HG02763 (cell line): ENCODE measurements around the gene PKP3.

Experiments
- ATAC-seq: cut with Tn5 transposase; IDR thresholded peaks from one replicate; pipeline ENCODE4 v1.9.1; 2021; ENCODE audit warnings: mild to moderate bottlenecking, moderate library complexity; ENCODE audit not compliant: unreplicated experiment

PKP3 gene

DNA sequence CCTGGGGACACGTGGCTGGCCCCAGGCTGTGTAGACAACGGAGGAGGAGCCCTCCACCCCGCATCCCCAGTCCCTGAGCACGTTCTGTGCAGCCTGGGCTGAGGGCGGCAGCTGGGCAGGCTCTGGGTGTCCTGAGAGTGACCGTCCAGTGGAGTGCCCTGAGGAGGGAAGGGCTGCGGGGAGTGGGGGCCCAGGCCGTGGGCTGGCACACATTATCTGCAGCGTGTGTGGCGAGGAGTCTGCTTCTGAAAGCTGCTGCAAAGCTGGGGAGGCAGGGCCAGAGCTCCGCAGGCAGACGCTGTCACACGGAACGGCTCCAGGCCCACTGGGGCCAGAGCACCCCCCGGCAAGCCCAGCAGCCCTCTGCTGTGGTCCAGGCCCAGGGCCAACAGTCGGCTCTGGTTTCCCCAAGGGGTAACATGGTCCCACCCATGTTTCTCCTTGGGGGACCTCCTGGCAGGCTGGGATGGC, 48.6 kb downstream of the PKP3 start:
- no peak for ATAC-seq

GRCh38 chr11:443542-444199, 49.7 kb downstream of the PKP3 start:
- ATAC-seq = no peak

- ATAC-seq = no peak
Measured at GRCh38 chr11:444396-445144, 50.6 kb downstream of the PKP3 start.

GRCh38 chr11:445765-446588, 52.0 kb downstream of the PKP3 start:
- no peak for ATAC-seq

DNA sequence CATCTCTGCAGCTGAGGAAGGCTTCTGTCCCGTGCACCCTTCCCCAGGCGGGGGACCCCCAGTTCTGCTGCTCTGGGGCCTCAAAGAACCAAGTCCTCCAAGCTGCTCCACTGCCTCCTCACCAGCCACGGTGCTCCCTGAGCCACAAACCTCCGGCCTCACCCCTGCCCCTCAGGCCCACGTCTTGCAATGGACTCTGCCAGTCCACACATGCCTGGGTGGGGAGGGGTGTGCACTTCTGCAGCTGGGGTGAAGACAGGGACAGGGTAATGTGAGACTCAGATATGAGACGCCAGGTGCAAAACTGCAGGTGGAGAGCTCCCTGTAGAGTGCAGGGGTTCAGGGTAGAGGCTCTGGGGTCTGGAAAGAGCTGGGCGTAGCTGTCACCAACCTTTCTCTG, 52.9 kb downstream of the PKP3 start:
- ATAC-seq = no peak

DNA sequence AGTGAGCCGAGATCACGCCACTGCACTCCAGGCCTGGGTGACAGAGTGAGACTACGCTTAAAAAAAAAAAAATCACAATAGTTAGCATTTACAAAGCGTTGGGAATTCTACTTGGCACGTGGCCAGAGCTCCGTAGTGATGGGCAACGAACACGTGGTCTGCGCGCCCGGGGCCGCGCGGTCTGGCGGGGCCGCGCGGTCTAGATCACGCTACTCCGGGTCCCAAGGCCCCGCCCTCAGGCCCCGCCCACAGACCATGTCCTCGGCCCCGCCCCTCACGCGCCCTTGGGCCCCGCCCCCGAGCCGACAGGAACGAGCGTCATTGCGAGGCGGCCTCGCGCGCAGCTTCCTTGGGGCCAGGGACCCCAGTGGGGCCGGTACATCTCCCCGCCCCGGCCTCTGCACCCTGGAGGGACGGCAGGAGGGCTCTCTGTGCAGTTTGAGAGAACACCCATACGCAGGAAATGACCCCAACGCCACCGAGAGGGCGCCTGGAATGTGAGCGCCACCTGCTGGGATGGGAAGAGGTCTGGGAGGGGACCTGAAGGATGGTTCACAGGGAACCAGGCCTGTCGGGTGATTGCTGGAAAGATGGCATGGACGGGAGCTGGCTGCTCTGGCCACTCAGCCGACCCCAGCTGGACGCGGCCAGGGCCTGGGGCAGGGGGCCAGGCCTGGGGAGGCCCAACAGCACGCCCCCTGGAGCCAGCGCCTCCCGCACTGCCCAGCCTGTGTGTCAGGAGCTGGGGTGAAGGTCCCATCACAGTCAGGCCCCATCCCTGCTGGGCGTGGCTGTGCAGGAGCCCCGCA, 54.1 kb downstream of the PKP3 start:
- peak; percentile 55 for ATAC-seq

DNA sequence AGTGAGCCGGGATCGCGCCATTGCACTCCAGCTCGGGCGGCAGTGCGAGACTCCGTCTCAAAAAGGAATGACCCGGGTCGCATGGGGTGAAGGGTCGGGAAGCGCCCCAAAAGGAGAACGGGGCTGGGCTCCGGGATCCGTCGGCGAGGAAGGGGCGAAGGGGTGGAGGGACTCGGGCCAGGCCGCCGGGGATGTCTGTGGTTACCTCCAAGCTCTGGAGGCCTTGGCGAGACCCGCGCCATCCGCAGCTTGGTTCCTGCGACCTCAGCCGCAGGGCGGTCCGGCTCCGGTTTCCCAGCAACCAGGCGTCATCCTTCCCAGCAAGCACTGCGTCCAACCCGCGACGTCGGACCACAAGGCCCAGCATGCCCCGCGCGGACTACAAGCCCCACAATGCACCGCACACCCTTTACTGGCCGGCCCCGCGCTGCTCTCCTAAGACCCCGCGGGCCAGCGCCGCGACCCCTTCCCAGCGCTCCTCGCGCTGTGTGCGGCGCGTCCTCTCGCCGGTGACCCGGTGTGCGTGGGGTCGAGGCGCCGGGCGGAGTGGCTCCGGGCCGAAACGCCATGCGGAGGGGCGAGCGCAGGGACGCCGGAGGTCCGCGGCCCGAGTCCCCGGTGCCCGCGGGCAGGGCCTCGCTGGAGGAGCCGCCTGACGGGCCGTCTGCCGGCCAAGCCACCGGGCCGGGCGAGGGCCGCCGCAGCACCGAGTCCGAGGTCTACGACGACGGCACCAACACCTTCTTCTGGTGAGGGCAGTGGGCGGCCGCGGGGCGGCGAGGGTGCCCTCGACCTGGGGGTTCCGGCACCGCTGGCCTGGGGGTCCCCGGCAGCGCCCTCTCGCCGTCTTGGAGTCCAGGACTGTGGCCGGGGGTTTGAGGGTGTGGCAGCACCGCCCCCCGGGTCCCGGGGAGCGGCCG, 56.1 kb downstream of the PKP3 start, which contains the start of gene PTDSS2:
TSS of gene PTDSS2 (plus strand) at position 391 of the 920 bp plus-strand sequence. CDS start at position 568, 177 bp downstream.
- peak; percentile 77 for ATAC-seq

DNA sequence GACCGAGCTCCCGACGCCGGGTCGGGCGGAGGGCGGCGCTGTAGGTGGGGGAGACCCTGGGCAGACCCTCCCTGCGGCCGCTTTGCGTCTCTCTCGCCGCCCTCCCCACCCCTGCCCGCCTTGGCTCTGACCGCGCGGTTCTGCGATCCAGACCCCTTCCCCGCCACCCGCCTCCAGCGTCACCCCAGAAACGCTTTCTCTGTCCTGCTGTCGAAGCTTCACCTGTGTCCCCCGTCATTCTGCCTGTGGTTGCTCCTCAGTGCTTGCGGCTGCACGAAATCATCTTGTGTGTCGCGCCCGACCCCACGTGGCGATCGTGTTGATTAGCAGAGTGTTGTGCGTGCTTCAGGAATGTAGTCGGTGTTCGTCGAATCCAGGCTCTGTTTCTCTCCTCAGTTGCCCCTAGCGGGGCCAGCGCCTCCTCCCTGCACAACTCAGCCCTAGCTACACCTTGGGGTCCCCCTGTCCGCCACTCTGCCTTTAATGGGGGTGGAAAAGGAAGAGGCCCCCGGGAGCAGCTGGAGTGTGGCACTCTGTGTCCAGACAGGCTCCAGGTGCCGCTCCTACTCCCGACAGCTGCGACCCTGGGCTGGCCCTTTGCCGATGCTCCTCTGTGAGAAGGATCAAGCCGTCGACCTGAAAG, 56.9 kb downstream of the PKP3 start:
- ATAC-seq = peak; percentile 1

GRCh38 chr11:451738-452137, 57.7 kb downstream of the PKP3 start:
- ATAC-seq = no peak

DNA sequence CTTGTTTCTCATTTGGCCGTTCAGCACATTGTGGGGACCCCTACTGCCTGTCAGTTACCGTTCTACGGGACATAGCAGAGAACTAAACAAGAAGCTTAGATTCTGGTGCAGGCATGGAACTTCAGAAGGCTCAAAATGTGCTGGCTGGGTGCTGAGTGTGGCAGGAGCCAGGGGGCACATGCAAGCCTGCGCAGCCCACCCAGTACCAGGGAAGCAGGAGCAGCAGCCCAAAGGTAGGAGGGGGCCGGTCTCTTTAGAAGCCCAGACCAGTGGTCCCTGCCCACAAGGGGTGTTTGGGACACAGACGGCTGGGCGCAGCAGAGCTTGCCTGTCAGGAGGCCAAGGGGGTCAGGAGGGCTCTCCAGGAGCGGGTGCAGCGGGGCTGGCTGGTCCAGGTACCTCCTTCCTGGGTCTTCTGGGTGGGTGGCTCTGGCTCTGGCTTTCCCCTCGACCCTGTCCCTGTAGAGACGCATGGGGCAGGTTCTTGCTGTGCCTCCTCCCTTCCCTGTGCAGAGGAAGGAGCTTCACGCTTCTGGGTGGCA, 58.3 kb downstream of the PKP3 start:
- no peak for ATAC-seq

DNA sequence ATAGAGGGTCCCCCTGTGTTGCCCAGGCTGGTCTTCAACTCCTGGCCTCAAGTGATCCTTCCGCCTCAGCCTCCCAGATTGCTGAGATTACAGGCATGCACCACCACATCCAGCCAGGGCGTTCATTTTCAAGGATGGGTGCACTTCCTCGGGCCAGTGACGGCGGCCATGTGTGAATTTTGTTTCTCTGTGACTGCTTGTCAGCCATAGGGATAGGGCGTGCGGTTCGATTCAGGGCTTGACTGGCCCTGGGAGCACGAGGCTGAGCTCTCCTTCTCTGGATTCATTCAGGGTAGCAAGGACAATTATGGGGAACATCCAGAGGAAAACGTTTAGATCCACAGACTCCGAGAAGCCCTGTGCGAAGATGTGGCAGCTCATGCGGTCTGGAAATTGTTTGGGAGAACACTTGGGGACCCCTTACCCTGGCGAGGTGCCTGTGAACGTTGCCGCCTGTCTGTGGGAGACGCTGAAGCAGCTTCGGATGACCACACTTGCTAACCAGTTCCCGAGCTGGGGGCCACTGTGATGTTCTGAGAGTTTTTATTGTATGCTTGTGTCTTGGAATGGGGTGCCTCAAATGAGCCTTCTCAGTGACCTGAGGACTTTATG, 59.0 kb downstream of the PKP3 start:
- ATAC-seq = no peak

GRCh38 chr11:453564-453963, 59.6 kb downstream of the PKP3 start:
- no peak for ATAC-seq

DNA sequence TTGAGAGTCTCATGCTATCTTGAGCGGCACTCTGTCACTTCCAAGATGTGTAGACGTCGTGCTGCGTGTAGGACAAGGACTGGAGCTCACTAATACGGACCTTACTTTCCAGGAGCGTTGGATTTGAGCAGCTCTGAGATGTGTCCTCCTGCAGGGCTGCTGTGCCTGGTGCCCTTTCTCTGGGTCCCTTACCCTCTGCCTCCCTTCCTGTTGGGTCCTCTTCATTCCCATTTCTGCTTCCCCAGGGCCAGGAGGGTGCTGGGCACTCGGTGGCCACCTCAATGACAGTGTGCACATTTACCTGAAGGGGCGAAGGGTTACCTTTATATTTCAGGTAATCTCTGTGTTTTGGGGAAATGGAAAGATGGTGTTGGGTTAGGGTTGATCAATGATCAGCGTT, 60.0 kb downstream of the PKP3 start:
- ATAC-seq = no peak
